NCI-H2196 treated with DMSO at 0.1 percent for 48 hours (cell line): ENCODE measurements around the gene RPS27A.
A peak's percentile ranks its signal among the peaks of the same experiment; 100 is the strongest.
"Not testable (repeated sequence)": the region's sequence is repeated elsewhere in the genome, so short reads cannot be mapped to it uniquely, and the experiment has no call there.

Experiments
- DNase-seq: peaks from one replicate; lab custom pipeline; 2025; ENCODE audit not compliant: unreplicated experiment; lab: John Stamatoyannopoulos, UW

RPS27A gene

DNA sequence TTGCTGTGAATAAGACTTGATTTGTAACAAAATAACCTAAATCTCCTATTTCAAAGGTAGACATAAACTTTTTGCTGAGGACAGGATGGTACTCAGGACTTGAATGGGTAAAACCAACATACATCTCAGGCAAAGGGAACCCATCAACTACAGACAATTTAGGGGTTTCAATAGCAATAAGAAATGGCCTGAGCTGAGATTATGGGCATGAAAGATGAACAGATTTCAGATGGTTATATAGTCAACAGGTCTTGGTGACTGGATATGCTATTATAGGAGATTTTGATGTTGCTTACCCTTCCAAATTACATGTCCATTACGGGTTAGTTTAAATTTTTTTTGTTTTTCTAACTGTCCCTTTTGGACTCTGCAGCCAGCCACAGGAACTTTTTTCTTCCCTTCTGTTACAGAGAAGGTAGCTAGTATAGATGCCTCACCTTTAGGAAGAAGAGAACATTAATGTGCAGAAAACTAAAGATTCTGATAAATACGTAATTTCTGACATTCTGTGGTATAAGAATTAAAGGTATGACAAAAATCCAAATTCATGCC, 4.6 kb downstream of the RPS27A start:
- DNase-seq, result no peak

DNA sequence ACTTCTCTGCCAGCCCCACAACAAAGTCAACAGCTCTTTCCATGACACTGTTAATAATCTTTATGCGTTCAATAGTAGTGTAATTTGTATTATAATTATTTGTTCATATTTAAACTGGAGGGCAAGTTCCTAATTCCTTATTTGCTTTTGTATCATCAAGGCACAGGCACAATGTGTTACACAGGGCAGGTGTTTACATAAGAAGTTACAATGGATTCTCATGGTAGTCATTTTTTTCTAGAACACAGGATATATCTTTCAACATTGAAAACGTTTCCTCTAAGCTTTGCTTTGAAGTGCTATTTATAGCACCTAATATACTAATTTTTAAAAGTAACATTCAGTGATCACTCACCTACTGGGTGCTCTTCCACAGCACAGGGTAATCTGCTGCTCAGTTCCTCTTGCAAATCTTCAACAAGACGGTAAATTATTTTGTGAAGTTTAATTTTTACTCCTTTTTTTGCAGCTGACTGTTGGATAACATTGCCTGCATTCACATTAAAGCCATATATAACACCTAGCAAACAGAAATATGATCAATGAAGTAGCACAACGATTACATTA, 7.3 kb downstream of the RPS27A start:
- DNase-seq, result no peak

DNA sequence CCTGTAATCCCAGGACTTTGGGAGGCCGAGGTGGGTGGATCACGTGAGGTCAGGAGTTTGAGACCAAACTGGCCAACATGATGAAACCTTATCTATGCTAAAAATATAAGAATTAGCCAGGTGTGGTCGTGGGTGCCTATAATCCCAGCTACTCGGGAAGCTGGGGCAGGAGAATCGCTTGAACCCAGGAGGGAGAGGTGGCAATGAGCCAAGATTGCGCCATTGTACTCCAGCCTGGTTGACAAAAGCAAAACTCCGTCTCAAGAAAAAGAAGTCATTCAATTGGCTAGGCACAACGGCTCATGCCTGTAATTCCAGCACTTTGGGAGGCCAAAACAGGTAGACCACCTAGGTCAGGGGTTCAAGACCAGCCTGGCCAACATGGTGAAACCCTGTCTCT, 9.1 kb downstream of the RPS27A start:
- DNase-seq, result not testable (repeated sequence)

DNA sequence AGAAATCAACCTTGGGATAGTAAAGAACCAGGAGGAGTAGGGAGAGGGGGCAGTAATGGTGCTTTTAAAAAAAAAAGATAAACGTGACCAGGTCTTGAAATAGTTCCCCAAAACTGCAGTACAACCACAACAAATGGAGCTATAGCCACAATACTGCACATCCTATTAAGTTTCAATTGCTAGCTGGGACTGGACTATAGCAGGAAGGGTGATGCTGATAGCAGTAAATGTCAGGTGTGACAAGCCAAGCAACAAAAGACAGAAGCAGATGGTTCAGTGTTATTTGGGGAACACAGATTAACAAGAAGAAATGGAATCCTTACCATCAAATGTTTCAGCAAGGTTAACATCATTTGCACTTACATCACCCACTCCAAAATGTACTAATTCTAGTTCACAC, 10.1 kb downstream of the RPS27A start:
- no peak for DNase-seq

DNA sequence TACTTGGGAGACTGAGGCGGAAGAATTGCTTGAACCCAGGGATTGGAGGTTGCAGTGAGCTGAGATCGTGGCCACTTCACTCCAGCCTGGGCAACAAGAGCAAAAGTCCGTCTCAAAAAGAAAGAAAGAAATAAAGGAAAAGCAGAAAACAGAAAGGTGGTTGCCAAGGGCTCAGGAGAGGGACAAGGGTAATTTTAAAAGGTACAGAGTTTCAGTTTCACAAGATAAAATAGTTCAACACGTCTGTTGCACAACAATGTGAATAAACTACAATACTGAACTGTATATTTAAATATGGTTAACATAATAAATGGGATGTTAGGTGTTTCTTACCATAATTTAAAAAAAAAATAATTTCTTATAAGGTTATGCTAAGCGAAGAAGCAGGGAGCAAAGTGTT, 12.9 kb downstream of the RPS27A start:
- DNase-seq, result no peak

DNA sequence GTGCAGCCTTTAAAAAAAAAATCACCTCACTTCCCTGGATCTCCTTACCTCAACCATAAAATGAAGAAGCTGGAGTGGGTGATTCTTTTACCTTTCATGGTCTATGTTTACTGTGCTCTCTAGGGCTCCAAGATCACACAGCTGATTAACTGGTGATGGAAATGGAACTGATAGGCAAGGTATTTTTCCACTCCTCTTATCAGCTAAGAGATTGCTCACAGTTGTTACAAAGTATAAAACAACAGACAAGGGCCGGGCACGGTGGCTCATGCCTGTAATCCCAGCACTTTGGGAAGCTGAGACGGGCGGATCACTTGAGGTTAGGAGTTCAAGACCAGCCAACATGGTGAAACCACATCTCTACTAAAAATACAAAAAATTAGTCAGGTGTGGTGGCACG, 14.5 kb downstream of the RPS27A start:
- no peak for DNase-seq

DNA sequence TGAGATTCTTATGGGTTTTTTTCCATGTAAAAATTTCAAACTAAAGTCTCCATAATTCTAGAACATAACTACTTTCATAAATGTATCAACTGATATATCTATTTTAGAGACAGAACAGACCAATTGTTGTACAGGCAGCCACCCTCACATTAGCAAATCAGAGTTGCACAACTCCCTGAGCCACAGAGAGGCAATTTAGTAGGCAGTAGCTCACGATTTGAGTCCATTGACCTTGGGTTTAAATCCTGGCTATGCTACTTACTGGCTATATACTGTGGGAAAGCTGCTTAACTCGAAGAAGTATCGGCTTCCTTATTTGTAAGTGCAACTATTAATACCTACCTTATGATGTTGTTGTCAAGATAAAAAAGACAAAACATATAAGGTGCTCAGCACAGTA, 20.3 kb downstream of the RPS27A start:
- no peak for DNase-seq

DNA sequence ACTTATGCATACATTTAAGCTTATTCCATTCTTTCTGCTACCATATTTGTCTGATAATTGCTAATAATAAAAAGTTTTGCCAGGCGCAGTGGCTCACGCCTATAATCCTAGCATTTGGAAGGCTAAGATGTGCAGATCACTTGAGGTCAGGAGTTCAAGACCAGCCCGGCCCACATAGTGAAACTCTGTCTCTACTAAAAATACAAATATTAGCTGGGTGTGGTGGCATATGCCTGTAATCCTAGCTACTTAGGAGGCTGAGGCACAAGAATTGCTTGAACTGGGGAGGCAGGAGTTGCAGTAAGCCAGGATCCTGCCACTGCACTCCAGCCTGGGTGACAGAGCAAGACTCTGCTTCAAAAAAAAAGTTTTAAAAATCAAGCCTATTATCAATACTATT, 27.1 kb downstream of the RPS27A start:
- not testable (repeated sequence) for DNase-seq

DNA sequence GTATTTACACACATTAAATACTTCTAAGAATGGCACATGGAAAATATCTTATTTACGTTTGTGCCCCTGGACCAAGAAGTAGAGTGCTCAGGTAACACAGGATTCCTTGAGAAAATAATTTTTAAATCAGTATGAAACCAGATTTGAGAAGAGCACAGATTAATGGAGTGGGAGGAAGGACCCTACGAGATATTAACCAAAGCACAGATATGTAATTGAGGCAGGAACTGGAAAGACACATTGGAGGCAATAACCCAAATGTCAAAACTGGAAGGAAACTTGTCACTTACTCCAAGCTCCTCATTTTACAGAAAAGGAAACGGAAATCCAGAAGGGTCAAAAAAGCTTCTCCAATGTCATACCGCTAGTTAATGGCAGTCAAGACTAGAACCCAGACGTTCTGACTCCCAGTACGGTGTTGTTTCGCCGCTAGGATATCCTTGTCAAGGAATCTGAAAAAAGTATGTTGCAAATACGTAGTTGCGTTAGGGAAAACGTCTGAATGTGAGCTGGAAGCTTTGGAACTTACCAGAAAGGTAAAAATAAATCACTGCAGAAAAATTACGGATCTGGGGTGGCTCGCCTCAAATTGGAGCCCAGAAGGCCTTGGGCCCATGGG, 35.9 kb downstream of the RPS27A start:
- no peak for DNase-seq

DNA sequence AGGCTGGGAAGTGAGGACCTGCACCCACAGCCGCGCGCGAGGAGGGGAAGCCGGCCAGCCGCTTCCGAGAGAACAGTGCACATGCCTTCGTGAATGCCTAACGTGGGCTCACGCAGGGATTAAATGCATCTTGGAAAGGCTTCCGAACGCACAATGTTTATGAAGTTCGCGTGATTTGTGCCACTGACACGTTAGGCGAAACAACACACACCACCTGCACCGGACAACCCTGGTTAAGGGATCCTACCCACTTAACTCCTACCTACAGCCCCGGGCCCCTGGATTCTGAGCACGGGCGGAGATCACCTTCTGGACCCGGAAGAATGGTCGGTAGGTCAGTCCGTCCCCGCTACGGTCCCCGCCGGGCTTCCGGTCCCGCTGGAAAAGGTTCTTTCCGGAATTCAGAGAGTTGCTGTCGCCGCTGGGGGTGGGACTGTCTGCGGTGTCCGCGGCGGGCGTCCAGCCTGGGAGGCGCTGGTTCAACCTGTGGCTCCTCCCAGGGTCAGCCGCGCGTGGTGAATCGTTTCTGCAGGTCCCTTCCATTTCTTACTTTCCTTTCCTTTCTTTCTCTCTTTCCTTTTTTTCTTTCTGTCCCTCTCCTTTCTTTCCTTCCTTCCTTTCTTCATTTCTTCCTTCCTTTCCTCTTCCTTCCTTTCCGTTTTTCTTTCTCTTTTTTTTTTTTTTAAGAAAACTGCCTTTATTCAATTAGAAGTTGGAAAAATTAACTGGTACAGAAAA, 36.6 kb downstream of the RPS27A start, which contains the start of gene MTIF2:
MTIF2 (minus strand) TSS at position 325 of the 738 bp plus-strand sequence. CDS start 5,373 bp downstream, outside the sequence.
- DNase-seq, result peak; percentile 69

DNA sequence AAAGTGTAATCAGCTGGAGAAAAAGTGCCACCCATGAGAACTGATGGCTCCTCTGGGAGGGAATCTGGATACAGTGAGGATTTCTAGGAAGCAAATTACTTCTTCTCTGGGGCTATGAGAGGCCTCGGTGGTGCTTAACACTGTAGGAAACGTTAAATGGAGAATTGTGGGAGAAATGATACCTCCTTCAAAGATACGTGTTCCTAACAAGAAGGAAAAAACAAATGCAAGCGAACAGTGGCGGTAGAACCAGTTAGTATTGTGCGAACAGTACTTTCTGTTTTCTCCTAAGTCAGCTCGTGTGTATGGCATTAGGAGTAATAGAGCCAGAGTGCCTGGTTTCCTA, 37.1 kb downstream of the RPS27A start:
- DNase-seq, result no peak

DNA sequence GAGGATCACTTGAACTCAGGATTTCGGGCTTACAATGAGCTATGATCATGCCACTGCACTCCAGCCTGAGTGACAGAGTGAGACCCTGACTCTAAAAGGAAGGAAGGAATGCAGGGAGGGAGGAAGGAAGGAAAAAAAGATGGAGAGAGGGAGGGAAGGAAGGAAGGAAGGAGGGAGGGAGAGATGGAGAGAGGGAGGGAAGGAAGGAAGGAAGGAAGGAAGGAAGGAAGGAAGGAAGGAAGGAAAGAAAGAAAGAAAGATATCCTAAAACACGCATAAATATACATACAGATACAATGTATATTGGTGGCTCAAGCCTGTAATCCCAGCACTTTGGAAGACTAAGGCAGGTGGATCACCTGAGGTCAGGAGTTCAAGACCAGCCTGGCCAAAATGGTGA, 41.9 kb downstream of the RPS27A start:
- not testable (repeated sequence) for DNase-seq

DNA sequence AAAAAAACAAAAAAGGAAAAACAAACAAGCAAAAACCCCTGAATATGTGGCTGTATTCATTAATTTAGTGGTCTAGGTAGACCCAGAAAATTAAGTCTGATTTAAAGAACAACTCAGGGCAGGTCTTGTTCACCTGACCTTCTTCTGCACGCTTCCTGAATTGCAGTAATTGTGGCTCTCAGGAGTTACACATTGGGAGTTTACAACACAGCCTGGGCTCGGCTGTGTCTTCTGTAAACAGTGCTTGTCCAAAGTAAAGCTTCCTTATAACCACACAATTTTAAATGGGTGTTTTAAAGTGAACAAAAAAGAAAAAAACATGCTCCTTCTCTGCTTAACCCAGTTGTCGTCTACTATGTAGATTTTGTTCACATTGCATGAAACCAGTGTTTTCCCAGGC, 44.8 kb downstream of the RPS27A start:
- DNase-seq, result no peak

DNA sequence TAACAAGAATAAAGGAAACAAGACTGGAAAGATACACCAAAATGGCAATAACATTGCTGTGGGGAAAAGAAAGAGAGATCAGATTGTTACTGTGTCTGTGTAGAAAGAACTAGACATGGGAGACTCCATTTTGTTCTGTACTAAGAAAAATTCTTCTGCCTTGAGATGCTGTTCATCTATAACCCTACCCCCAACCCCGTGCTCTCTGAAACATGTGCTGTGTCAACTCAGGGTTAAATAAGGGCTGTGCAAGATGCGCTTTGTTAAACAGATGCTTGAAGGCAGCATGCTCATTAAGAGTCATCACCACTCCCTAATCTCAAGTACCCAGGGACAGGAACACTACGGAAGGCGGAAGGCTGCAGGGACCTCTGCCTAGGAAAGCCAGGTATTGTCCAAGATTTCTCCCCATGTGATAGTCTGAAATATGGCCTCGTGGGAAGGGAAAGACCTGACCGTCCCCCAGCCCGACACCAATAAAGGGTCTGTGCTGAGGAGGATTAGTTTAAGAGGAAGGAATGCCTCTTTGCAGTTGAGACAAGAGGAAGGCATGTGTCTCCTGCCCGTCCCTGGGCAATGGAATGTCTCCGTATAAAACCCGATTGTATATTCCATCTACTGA, 46.8 kb downstream of the RPS27A start:
- DNase-seq, result not testable (repeated sequence)

DNA sequence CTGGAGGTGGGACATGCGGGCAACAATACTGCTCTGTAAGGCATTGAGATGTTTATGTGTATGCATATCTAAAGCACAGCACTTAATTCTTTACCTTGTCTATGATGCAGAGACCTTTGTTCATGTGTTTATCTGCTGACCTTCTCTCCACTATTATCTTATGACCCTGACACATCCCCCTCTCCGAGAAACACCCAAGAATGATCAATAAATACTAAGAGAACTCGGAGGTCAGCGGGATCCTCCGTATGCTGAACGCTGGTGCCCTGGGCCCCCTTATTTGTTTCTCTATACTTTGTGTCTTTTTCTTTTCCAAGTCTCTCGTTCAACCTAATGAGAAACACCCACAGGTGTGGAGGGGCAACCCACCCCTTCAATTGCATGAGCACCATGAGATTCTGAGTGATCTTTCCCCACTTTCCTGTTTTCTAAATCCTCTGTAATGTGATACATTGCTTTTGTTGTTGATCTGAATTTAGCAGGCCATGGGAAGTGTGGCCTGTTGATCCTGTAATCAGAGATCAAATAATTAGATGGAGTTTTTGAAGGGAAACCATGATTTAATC, 47.5 kb downstream of the RPS27A start:
- not testable (repeated sequence) for DNase-seq

DNA sequence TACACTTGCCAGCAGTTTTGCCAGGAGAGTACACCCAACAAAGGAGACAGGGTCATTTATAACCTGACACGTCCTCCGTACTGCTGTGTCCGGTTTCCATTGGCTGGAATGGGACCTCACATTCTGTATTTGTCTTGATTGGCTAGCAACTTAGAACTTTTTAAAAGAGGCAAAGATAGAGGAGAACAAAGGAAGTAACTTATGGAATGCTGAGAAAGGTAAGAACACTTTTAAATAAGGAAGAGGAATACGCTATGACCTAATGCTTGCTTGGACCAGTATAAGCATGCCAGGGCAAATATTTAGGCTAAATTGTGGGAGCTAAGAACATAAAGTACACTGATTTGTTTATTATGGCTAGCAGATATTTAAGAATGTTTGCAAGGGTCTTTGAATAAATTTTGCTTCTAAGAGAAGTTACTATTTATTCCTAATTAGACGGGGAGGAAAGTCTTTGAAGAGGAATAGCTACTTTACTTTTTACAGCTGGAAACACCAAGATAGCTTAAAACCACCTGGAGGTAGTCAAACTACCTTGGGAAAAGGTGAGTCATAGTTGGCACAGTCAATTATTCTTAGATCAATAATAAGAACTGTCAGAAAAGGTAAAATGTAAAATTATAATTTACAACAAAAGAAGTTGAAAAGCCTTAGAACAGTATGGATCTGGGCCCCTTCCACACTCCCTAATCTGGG, 48.5 kb downstream of the RPS27A start:
- DNase-seq, result not testable (repeated sequence)

DNA sequence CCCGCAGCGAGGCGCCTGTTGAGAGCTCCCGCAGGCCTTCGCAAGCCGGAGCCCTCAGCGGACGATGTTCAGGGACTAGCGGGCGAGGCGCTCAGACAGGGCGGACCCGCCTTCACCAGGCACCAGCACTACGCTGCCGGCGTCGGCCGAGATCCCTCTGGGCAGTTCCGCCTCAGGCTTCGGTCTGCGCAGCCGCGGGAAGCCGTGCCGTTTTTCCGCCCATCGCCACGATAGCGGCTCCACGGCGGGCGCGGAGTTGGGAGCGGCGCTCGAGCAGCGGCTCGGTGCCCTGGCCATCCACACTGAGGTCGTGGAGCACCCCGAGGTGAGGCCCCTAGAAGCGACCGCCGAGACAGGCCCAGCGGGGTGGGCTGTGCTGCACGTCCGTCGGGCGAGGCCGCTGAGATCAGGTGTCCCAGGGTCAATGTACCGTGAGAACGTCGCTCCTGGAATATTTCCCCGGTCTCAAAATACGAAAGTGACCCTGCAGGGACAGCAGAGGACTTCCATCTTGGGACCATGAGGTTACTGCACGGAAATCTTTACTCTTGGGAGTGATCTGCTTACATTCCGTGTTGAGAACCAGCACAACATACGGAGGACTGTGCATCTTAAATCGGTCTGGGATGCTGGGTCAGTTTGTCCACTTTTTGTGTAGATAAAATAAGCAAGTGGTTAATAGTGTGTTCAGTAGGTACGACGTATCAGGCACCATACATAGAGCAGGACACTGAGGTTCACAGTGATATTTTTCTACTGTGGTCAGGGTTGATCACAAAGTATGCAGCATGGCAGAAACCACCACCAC, 49.8 kb downstream of the RPS27A start:
- peak; percentile 28 for DNase-seq

DNA sequence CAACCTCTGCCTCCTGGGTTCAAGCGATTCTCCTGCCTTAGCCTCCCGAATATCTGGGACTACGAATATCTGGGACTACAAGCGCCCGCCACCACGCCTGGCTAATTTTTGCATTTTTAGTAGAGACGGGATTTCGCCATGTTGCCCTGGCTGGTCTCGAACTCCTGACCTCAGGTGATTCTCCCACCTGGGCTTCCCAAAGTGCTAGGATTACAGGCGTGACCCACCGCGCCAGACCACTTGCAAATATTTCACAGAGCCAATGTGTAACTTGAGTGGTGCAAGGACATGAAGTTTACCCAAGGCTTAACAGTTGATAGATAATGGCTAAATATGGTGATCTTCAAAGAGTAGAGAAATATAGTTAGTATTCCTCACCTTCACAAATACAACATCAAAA, 50.6 kb downstream of the RPS27A start:
- no peak for DNase-seq
